ENCODE measurements around the gene CSNK1G3. TPM values are rescaled to one million over a fixed set of nuclear protein-coding genes. Genes with fewer than 3 reads are reported as not detected.

The CSNK1G3 gene
- total and polyA plus RNA-seq, 3 donors from 2014 or later = 17.9 to 53.1 (median 32.1) TPM

DNA sequence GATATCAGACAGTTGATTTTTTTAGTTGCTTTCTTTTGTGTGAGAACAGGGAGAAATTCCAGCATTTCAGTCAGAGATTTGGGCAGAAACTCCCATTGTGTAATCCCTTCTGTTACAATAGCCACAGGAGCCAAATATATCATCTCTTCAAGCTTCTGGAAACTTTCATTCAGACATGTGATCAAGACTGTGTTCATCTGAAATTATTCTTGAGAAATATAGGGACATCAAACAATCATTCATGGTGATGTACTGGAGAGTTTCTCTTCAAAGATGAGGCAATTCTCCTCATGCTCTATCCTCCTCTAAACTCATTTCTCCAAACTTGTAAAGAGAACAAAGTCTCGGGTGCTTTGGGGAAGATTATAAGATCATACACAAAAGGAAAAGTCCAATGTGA, 35.2 kb upstream of the CSNK1G3 start:
- 96 to 97% methylated on average over 1 of the region's 1 CpG for WGBS, 2 donors

DNA sequence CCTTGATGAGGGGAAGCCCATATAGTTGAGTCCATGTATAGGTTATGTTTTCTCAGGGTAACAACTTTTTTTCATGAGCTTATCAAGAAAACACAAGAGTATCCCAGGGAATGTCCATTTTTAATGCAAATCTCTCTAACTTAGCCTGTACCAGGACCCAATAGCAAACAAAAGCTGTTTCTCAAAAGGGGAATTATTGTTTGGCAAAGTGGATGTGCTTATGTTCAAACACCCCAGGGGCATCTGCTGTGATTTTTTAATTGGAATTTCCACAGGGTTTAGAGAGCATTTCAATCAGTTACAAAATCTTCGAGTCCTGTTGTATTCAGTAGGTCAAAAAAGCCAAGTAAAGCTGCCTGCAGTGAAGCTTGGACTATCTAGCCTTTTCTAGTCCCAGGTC, 33.4 kb upstream of the CSNK1G3 start:
- intact Hi-C loops (cut with DNase I; ENCODE audit: low total_unique reads) = no loop called here
- TF ChIP-seq, protein P1, sequence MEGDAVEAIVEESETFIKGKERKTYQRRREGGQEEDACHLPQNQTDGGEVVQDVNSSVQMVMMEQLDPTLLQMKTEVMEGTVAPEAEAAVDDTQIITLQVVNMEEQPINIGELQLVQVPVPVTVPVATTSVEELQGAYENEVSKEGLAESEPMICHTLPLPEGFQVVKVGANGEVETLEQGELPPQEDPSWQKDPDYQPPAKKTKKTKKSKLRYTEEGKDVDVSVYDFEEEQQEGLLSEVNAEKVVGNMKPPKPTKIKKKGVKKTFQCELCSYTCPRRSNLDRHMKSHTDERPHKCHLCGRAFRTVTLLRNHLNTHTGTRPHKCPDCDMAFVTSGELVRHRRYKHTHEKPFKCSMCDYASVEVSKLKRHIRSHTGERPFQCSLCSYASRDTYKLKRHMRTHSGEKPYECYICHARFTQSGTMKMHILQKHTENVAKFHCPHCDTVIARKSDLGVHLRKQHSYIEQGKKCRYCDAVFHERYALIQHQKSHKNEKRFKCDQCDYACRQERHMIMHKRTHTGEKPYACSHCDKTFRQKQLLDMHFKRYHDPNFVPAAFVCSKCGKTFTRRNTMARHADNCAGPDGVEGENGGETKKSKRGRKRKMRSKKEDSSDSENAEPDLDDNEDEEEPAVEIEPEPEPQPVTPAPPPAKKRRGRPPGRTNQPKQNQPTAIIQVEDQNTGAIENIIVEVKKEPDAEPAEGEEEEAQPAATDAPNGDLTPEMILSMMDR (IDR thresholded peaks at IDR 0.05) = no peak
- no peak overlapping the region for H3K4me3 ChIP-seq
- H3K27me3 ChIP-seq = no peaks in the 10 kb centered on the region
- H3K36me3 ChIP-seq (ENCODE audit: low read depth, missing control alignments) = no peaks in the 10 kb centered on the region
- no peak for DNase-seq
- no peaks in the 10 kb centered on the region for H3K4me1 ChIP-seq
- 94 to 95% methylated on average over 1 of the region's 1 CpG for WGBS, 2 donors
- no peak overlapping the region for H3K27ac ChIP-seq
- no peaks in the 10 kb centered on the region for H3K9me3 ChIP-seq

More for the DNA sequence above, 35.2 kb upstream of the CSNK1G3 start:
- no peak for DNase-seq
- H3K4me1 ChIP-seq = no peaks in the 10 kb centered on the region
- no peaks in the 10 kb centered on the region for H3K36me3 ChIP-seq (ENCODE audit: low read depth, missing control alignments)
- TF ChIP-seq, protein P1 (IDR thresholded peaks at IDR 0.05) = no peak
- TF ChIP-seq POLR2A (IDR thresholded peaks at IDR 0.05) = no peak
- H3K27ac ChIP-seq = no peak overlapping the region
- H3K27me3 ChIP-seq = no peaks in the 10 kb centered on the region
- H3K4me3 ChIP-seq = no peak overlapping the region
- intact Hi-C loops (cut with DNase I; ENCODE audit: low total_unique reads) = no loop called here
- no peaks in the 10 kb centered on the region for H3K9me3 ChIP-seq

DNA sequence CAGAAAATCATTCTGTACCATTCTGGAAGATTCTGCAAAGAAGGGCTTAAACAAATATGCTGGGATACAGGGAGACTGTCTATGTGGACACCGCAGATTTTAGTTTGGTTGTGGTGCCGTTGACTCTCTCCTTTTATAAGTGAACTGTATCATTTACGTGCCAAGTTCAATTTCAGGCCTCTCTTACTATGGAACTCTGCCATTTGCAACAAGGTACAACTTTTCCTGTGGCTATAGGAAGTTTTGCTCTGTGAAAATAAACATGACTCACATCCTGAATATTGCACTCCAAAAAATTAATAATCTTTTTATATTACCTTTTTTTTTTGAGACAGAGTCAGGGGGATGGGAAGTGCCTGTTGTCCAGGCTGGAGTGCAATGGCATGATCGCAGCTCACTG, 29.7 kb upstream of the CSNK1G3 start:
- no peak for TF ChIP-seq POLR2A (IDR thresholded peaks at IDR 0.05)
- no peaks in the 10 kb centered on the region for H3K9me3 ChIP-seq
- DNase-seq = no peak
- H3K36me3 ChIP-seq (ENCODE audit: low read depth, missing control alignments) = no peaks in the 10 kb centered on the region
- no peak overlapping the region for H3K4me3 ChIP-seq
- intact Hi-C loops (cut with DNase I; ENCODE audit: low total_unique reads) = no loop called here
- H3K27ac ChIP-seq = no peak overlapping the region
- WGBS, 2 donors = 78 to 88% methylated on average over 4 of the region's 4 CpGs
- no peaks in the 10 kb centered on the region for H3K4me1 ChIP-seq
- H3K27me3 ChIP-seq = no peaks in the 10 kb centered on the region

DNA sequence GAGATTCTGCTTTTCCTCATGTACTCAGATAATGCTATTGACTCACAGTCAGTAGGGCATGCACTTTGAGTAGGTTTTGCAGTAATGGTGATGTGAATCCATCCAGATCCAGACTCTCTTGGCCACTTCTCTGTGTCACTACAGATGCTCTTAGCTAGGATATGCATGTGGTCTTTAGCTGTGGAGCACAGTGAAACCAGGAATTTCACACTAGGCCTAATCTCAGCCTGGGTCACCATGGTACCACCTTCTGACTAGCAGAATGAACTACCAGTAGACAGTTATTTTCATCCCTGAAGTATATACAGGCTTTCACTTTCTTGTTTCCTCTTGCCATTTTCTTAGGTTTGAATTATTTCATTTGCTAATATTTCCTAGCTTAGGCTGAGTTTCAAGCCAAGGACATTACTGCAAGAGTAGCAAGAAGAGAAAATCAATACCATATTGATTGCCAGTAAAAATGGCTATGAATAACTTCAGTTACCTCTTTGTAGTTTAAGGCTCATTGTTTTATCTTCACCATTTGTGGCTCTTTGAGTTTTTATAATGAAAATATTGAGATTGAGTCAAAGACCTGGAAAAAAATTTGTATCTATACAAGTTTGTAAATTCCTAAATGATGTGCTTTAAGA, 28.4 kb upstream of the CSNK1G3 start:
- H3K4me1 ChIP-seq = no peaks in the 10 kb centered on the region
- DNase-seq = no peak
- H3K4me3 ChIP-seq = no peak overlapping the region
- no peak overlapping the region for H3K27ac ChIP-seq
- H3K36me3 ChIP-seq (ENCODE audit: low read depth, missing control alignments) = no peaks in the 10 kb centered on the region
- H3K9me3 ChIP-seq = no peaks in the 10 kb centered on the region
- intact Hi-C loops (cut with DNase I; ENCODE audit: low total_unique reads) = no loop called here
- no peaks in the 10 kb centered on the region for H3K27me3 ChIP-seq
- TF ChIP-seq POLR2A (IDR thresholded peaks at IDR 0.05) = no peak
- TF ChIP-seq, protein P1 (IDR thresholded peaks at IDR 0.05) = no peak

DNA sequence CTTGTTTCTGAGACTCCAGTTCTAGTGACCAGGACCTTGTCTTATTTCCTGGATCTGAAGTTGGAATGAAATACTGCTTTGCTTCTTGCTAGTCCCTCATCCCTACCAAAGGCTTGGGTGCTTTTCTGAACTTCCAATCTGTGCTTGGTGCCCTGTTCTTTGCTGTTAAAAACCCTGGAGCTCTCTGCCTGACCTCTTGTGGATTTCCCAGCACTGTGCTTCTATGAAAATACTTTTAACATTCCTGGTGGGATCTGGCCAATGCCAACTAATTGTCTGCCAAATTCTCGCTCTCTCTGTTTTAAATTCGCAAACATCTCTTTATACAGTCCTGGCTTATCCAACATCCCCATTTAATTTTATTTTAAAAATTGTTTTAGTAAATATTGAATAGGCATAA, 26.7 kb upstream of the CSNK1G3 start:
- Histone ChIP-seq H3K4me3 (no peak overlapping the region), H3K27ac (no peak overlapping the region), H3K9me3 (no peaks in the 10 kb centered on the region), H3K27me3 (no peaks in the 10 kb centered on the region), H3K4me1 (no peaks in the 10 kb centered on the region), H3K36me3 (ENCODE audit: low read depth, missing control alignments) (no peaks in the 10 kb centered on the region)
- DNase-seq = no peak
- intact Hi-C loops (cut with DNase I; ENCODE audit: low total_unique reads) = no loop called here
- TF ChIP-seq, protein P1 (IDR thresholded peaks at IDR 0.05) = no peak
- no peak for TF ChIP-seq POLR2A (IDR thresholded peaks at IDR 0.05)
- 81 to 88% methylated on average over 2 of the region's 2 CpGs for WGBS, 2 donors

Measured in testis (tissue), 3 donors.